ENCODE results near the gene MBD5. TPM values are rescaled to one million over a fixed set of nuclear protein-coding genes. Genes with fewer than 3 reads are reported as not detected.

MBD5 gene
- total RNA-seq, 1 donor from 2014 or later = 59.3 TPM

DNA sequence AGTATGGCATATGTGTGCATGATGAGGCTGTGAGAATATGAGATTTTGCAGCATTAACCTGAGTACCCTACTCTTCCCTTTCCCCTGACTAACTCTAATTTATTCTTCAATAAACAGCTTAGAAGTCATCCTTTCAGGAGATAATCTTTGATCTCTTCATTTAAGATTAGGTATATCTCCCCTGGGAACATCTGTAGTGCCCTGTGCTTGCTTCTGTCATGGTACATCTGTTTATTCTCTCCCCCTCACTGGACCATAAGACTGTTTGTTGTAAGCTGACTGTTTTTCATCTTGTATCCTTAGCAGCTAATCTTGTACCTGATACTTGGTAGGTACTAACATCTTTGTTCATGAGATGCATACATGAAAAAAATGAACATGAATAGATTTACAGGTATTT, 83.1 kb downstream of the MBD5 start:
- TF ChIP-seq, protein P1, sequence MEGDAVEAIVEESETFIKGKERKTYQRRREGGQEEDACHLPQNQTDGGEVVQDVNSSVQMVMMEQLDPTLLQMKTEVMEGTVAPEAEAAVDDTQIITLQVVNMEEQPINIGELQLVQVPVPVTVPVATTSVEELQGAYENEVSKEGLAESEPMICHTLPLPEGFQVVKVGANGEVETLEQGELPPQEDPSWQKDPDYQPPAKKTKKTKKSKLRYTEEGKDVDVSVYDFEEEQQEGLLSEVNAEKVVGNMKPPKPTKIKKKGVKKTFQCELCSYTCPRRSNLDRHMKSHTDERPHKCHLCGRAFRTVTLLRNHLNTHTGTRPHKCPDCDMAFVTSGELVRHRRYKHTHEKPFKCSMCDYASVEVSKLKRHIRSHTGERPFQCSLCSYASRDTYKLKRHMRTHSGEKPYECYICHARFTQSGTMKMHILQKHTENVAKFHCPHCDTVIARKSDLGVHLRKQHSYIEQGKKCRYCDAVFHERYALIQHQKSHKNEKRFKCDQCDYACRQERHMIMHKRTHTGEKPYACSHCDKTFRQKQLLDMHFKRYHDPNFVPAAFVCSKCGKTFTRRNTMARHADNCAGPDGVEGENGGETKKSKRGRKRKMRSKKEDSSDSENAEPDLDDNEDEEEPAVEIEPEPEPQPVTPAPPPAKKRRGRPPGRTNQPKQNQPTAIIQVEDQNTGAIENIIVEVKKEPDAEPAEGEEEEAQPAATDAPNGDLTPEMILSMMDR (IDR thresholded peaks at IDR 0.05; ENCODE audit: unreplicated experiment) = no peak
- Mint-ChIP-seq H3K4me1 (ENCODE audit: unreplicated experiment) (peaks cover 9% of the 10 kb centered on the region), H3K4me3 (ENCODE audit: unreplicated experiment) (no peak overlapping the region), H3K27ac (ENCODE audit: unreplicated experiment) (no peak overlapping the region), H3K36me3 (ENCODE audit: low read depth, unreplicated experiment) (no peaks in the 10 kb centered on the region), H3K27me3 (ENCODE audit: unreplicated experiment) (no peaks in the 10 kb centered on the region), H3K9me3 (ENCODE audit: unreplicated experiment) (no peaks in the 10 kb centered on the region)
- no peak for DNase-seq (ENCODE audit: low spot score)

- H3K27me3 Mint-ChIP-seq (ENCODE audit: unreplicated experiment) = no peaks in the 10 kb centered on the region
Measured at GRCh38 chr2:148106331-148106730, 85.4 kb downstream of the MBD5 start.

GRCh38 chr2:148108385-148108784, 87.5 kb downstream of the MBD5 start:
- H3K27me3 Mint-ChIP-seq (ENCODE audit: unreplicated experiment) = no peaks in the 10 kb centered on the region
- H3K4me1 Mint-ChIP-seq (ENCODE audit: unreplicated experiment) = peaks cover 3% of the 10 kb centered on the region
- no peak overlapping the region for H3K27ac Mint-ChIP-seq (ENCODE audit: unreplicated experiment)
- no peaks in the 10 kb centered on the region for H3K36me3 Mint-ChIP-seq (ENCODE audit: low read depth, unreplicated experiment)
- no peak overlapping the region for H3K4me3 Mint-ChIP-seq (ENCODE audit: unreplicated experiment)
- TF ChIP-seq, protein P1 (IDR thresholded peaks at IDR 0.05; ENCODE audit: unreplicated experiment) = no peak
- no peaks in the 10 kb centered on the region for H3K9me3 Mint-ChIP-seq (ENCODE audit: unreplicated experiment)
- no peak for DNase-seq (ENCODE audit: low spot score)

More at GRCh38 chr2:148106331-148106730, 85.4 kb downstream of the MBD5 start:
- H3K36me3 Mint-ChIP-seq (ENCODE audit: low read depth, unreplicated experiment) = no peaks in the 10 kb centered on the region
- DNase-seq (ENCODE audit: low spot score) = no peak
- no peaks in the 10 kb centered on the region for H3K9me3 Mint-ChIP-seq (ENCODE audit: unreplicated experiment)
- TF ChIP-seq, protein P1 (IDR thresholded peaks at IDR 0.05; ENCODE audit: unreplicated experiment) = no peak
- no peak overlapping the region for H3K27ac Mint-ChIP-seq (ENCODE audit: unreplicated experiment)
- H3K4me1 Mint-ChIP-seq (ENCODE audit: unreplicated experiment) = peaks cover 3% of the 10 kb centered on the region
- no peak overlapping the region for H3K4me3 Mint-ChIP-seq (ENCODE audit: unreplicated experiment)

DNA sequence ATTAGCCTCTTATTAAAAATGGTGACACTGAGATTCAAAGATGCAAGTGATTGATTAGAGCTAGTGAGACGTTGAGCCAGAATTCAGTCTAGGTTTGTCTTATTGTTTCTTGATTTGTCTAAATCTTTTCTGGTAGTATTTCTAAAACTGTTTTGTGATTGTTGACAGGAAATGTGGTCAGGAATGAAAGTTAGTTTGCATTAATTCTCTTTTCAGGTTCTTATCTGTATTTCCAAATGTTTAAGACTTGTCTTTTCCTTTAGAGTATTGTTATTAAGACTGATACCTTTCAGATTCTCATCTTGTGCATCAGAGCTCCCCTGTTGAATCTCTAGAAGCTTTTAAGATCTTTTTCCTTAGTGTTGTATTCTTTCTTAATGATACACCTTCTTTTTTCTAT, 89.3 kb downstream of the MBD5 start:
- Mint-ChIP-seq H3K9me3 (ENCODE audit: unreplicated experiment) (no peaks in the 10 kb centered on the region), H3K36me3 (ENCODE audit: low read depth, unreplicated experiment) (no peaks in the 10 kb centered on the region), H3K4me3 (ENCODE audit: unreplicated experiment) (no peak overlapping the region)

GRCh38 chr2:148122788-148123187, 101.9 kb downstream of the MBD5 start:
- Mint-ChIP-seq H3K27ac (ENCODE audit: unreplicated experiment) (no peak overlapping the region), H3K36me3 (ENCODE audit: low read depth, unreplicated experiment) (no peaks in the 10 kb centered on the region), H3K27me3 (ENCODE audit: unreplicated experiment) (no peaks in the 10 kb centered on the region), H3K4me1 (ENCODE audit: unreplicated experiment) (no peaks in the 10 kb centered on the region), H3K4me3 (ENCODE audit: unreplicated experiment) (no peak overlapping the region), H3K9me3 (ENCODE audit: unreplicated experiment) (no peaks in the 10 kb centered on the region)
- no peak for DNase-seq (ENCODE audit: low spot score)
- TF ChIP-seq, protein P1 (IDR thresholded peaks at IDR 0.05; ENCODE audit: unreplicated experiment) = no peak

More for the DNA sequence above, 89.3 kb downstream of the MBD5 start:
- peaks cover 3% of the 10 kb centered on the region for H3K4me1 Mint-ChIP-seq (ENCODE audit: unreplicated experiment)
- no peak overlapping the region for H3K27ac Mint-ChIP-seq (ENCODE audit: unreplicated experiment)
- DNase-seq (ENCODE audit: low spot score) = no peak
- H3K27me3 Mint-ChIP-seq (ENCODE audit: unreplicated experiment) = no peaks in the 10 kb centered on the region
- TF ChIP-seq, protein P1 (IDR thresholded peaks at IDR 0.05; ENCODE audit: unreplicated experiment) = no peak
